HG03442 (cell line): ENCODE measurements around the gene OAS1.

Experiments
- ATAC-seq: cut with Tn5 transposase; IDR thresholded peaks from one replicate; pipeline ENCODE4 v1.9.1; 2021; ENCODE audit warnings: mild to moderate bottlenecking, moderate library complexity; ENCODE audit not compliant: unreplicated experiment

OAS1 gene

GRCh38 chr12:112964067-112964670, 57.4 kb downstream of the OAS1 start:
- no peak for ATAC-seq

GRCh38 chr12:112964915-112965314, 58.2 kb downstream of the OAS1 start:
- ATAC-seq: no peak

- no peak for ATAC-seq
These were observed 58.9 kb downstream of the OAS1 start for GRCh38 chr12:112965643-112966042.

- ATAC-seq: no peak
These were observed 60.5 kb downstream of the OAS1 start for GRCh38 chr12:112967306-112967705.

- no peak for ATAC-seq
These were observed 61.1 kb downstream of the OAS1 start for GRCh38 chr12:112967858-112968257.
